NB4 (cell line): Measurements from ENCODE around the gene PHF8.

ENCODE experiments used
- DNase-seq: peaks from one replicate; pipeline ENCODE4 v3.0.0; 2010; ENCODE audit warnings: low read depth
- H3K4me3 ChIP-seq: one replicate; pipeline ENCODE4 v1.5.1; 2011; ENCODE audit warnings: mild to moderate bottlenecking, low read depth, low read length, moderate library complexity
- MYC ChIP-seq: IDR thresholded peaks from 2 replicates; pipeline ENCODE4 v1.6.1; 2011; ENCODE audit warnings: low read depth, low read length
- POLR2A ChIP-seq: IDR thresholded peaks from 2 replicates; pipeline ENCODE4 v1.6.1; 2011; ENCODE audit warnings: mild to moderate bottlenecking; ENCODE audit not compliant: insufficient read length; ENCODE audit errors: extremely low read depth
- TF ChIP-seq, protein P1 (sequence below): IDR thresholded peaks from 2 replicates; pipeline ENCODE4 v1.6.1; 2011; ENCODE audit warnings: low read depth, low read length
- TF ChIP-seq, protein P2 (sequence below): IDR thresholded peaks from one replicate; pipeline ENCODE4 v1.5.1; 2012; ENCODE audit warnings: low read depth, low read length

The PHF8 gene

DNA sequence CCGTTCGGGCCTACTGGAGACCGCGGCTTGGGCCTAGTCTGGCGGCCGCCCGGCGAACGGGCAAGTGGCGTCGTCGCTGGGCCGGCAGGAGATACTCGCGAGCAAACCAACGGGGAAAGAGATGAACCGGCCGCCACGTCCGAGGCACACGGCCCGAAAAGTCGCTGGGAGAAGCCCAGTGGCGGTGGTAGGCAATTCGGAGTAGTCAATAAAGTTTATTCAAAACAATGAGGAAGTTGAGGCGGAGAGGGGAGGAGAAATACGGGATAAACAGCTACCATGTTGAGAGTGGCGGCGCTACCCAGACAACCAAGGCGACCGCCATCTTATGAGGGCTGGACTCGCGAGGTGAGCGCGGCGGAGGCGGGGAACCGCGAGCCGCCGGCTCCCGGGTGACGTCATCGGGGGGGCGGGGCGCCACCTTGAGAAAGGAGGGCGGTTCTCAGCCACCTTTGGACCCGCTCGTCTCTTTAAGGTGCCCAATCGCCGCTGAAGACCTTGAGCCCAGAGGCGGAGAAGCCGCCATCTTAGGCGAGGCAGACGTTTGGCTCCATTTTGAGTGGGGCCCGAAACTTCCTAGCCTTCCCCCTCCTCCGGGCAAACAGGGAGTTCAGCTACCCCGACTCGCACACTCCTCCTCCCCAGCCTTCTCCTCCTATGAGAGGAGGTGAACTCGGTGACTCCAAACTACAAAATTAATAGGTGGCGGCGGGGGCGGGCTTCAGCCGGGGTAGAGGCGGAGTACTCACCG lies at the start of gene PHF8:
TSS of gene PHF8 (minus strand) at position 348 of the 751 bp plus-strand sequence. CDS start 1,745 bp downstream, outside the sequence.
- peak within 1 kb of the TSS; percentile 84 for H3K4me3 ChIP-seq
- TF ChIP-seq, protein P1, sequence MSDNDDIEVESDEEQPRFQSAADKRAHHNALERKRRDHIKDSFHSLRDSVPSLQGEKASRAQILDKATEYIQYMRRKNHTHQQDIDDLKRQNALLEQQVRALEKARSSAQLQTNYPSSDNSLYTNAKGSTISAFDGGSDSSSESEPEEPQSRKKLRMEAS = peak; percentile 59; the same call in 1 of the 2 replicates
- TF ChIP-seq, protein P2, sequence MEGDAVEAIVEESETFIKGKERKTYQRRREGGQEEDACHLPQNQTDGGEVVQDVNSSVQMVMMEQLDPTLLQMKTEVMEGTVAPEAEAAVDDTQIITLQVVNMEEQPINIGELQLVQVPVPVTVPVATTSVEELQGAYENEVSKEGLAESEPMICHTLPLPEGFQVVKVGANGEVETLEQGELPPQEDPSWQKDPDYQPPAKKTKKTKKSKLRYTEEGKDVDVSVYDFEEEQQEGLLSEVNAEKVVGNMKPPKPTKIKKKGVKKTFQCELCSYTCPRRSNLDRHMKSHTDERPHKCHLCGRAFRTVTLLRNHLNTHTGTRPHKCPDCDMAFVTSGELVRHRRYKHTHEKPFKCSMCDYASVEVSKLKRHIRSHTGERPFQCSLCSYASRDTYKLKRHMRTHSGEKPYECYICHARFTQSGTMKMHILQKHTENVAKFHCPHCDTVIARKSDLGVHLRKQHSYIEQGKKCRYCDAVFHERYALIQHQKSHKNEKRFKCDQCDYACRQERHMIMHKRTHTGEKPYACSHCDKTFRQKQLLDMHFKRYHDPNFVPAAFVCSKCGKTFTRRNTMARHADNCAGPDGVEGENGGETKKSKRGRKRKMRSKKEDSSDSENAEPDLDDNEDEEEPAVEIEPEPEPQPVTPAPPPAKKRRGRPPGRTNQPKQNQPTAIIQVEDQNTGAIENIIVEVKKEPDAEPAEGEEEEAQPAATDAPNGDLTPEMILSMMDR = no peak
- TF ChIP-seq MYC (peak; percentile 76), POLR2A (peak; percentile 11)

DNA sequence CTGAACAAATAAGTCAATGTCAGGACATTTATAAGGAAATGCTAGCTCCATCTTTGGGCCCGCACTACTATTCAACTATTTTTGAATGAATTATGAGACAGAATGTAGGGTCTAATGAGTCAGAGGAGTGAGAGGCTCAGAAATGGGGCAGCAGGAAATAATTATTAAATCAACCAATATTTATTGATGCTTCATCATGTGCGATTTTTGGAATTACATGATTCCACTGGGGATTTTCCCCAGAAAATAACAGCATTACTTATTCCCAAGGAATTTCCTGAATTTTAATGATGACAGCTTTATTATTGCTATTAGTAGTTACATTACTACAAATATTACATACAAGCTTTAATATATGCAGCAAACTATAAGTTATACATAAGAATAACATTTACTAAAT lies 49.3 kb upstream of the PHF8 start:
- no peak overlapping the region for H3K4me3 ChIP-seq
- no peak for DNase-seq
- TF ChIP-seq POLR2A = no peak
- no peak for TF ChIP-seq MYC
- TF ChIP-seq, protein P2 = no peak

More for the DNA sequence above, at the start of gene PHF8:
- DNase-seq = peak; percentile 96

DNA sequence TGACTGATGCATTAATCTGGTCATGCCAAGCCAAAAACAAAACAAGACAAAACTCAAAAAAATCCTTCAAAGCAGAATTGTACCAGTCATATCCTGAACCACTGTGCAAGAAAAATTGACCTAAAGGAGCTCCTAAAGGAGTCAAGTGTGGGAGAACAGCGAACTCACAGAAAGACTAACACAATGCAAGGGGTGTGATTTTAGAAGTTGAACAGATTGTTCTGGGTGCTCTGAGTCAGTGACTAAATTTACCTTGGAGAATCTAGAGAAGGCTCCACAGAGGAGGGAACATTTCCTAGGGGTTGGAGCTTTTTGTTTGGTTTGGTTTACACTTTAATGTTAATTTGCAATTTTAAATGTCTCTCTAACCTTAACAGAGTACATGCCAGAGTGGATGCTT lies 48.9 kb upstream of the PHF8 start:
- H3K4me3 ChIP-seq = no peak overlapping the region
- no peak for DNase-seq
- TF ChIP-seq POLR2A = no peak
- TF ChIP-seq, protein P1 = no peak
- TF ChIP-seq, protein P2 = no peak
- TF ChIP-seq MYC = no peak

DNA sequence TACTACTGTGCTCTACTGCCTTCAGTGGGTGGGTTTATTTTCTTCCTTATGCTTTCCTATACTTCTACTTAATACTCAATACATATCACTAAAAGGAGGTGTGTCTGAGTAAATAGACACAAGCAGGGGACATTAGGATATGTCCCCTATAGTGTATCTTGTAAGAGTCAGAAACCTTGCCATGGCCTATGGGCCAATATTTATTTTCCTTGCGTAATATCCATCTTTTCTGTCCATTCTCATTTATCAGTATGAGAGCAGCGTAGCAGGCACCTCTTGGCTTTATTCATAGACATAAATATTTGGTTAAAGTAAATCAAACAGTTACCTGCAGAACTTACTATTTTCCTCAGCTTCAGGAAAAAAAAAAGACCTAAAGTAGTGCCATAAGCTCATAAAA lies 46.6 kb upstream of the PHF8 start:
- DNase-seq = no peak
- H3K4me3 ChIP-seq = no peak overlapping the region
- TF ChIP-seq MYC = no peak
- TF ChIP-seq POLR2A = no peak
- TF ChIP-seq, protein P1 = no peak
- TF ChIP-seq, protein P2 = no peak

DNA sequence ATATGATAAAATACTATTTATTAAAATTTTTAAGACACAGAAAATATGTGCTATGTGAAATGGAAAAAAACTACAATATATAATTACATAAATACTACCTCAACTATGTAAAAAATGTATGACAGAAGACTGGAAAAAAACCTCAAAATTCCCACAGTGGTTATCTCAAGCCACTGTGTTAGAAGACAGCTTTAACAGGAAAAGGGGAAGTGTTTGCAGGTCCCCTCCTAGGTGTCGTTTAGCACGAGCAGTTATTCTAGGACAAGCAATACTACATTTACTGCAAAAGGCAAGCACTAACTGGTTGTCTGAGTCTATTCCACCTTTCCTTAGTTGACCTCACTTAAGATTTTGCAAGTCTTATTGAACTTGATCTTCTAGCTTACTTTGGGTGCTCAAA lies 44.9 kb upstream of the PHF8 start:
- no peak overlapping the region for H3K4me3 ChIP-seq
- TF ChIP-seq POLR2A (no peak), MYC (no peak)
- TF ChIP-seq, protein P1 = no peak
- peak; percentile 3 for DNase-seq

DNA sequence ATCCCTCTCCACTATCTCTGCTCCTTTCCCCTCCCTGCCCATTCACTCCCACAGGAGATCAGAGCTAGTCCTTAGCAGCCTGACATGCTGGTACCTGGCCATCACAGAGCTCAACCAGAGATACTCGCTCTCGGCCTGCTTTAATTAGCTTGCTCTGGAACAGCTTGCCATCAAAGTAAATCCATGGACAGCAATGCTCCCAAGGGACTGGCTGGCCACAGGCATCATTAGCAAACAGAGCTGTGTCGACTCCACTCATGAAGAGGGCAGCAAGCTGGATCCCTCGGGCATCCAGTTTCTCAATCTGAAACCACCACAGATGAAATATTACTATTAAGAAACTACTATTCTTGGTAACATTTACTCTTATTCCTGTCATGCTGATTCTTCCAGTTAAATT lies 43.4 kb upstream of the PHF8 start:
- TF ChIP-seq, protein P2 = no peak
- no peak for TF ChIP-seq MYC
- TF ChIP-seq POLR2A = no peak
- TF ChIP-seq, protein P1 = no peak
- no peak overlapping the region for H3K4me3 ChIP-seq
- DNase-seq = no peak
